Motor neuron (in vitro differentiated cells): ENCODE results near the gene TGFBR1. TPM values are rescaled to one million over a fixed set of nuclear protein-coding genes. Genes with fewer than 3 reads are reported as not detected.

ENCODE experiments used
- ATAC-seq, 8 experiments: fragments of 200-7000 bp; cut with Tn5 transposase; replicated peaks in 6 of 8; 2 replicates each; pipeline ENCODE4 v1.8.0; 2021; ENCODE audit warnings: mild to moderate bottlenecking in 8 of 8, moderate library complexity in 8 of 8
- H3K27ac ChIP-seq, 2 donors: fragments of 250-450 bp; sonication (Bioruptor Pico); 2 replicates each; pipeline ENCODE4 v1.9.0; 2021; ENCODE audit warnings: antibody characterized with exemption in 2 of 2, mild to moderate bottlenecking in 2 of 2, moderate library complexity in 1 of 2
- H3K4me1 ChIP-seq, 2 donors: fragments of 250-450 bp; sonication (Bioruptor Pico); replicated peaks in 1 of 2; 2 replicates each; pipeline ENCODE4 v1.6.1; 2021; ENCODE audit warnings: antibody characterized with exemption in 2 of 2, mild to moderate bottlenecking in 2 of 2, moderate library complexity in 1 of 2
- H3K4me3 ChIP-seq, 5 donors: fragments of 250-450 bp; sonication (Bioruptor Pico); 2 replicates each; pipeline ENCODE4 v1.9.0; 2021; ENCODE audit warnings: antibody characterized with exemption in 5 of 5, mild to moderate bottlenecking in 5 of 5, moderate library complexity in 4 of 5
- WGBS, 10 experiments: fragments of 450-650 bp; shearing (Covaris generic); methylation state at CpG; one replicate each; pipeline ENCODE4 v1.0.0; 2022; 5-methylcytosine and 5-hydroxymethylcytosine counted together
- in situ Hi-C, 9 experiments: fragments of 400-800 bp; cut with MboI; loops; one replicate each; pipeline ENCODE4 v1.15.0; 2021; ENCODE audit warnings: low sequenced_read_pairs in 9 of 9, low pct_unique_long_range_greater_than_20kb in 2 of 9; ENCODE audit not compliant: unreplicated experiment in 9 of 9
- total RNA-seq, 8 experiments: library from RNA; unstranded; fragments of 300-600 nt; gene quantifications; 2 replicates each; pipeline versions ENCODE4 v1.2.3 to v1.2.4, GENCODE V29; 2022

The TGFBR1 gene
- total RNA-seq, 8 experiments from 2014 or later, result 15.7 to 71.7 (median 33.8) TPM

- H3K4me3 ChIP-seq, result no peak overlapping the region
- no peak overlapping the region for H3K27ac ChIP-seq
- in situ Hi-C loops, result loop anchor here in 1 of 9 experiments (25.0 kb wide), 1 partner anchor 282 kb away; no protein-coding TSS in a partner anchor
- H3K4me1 ChIP-seq, result peaks cover 3 to 9% of the 10 kb centered on the region in 2 donors
- ATAC-seq, result no peak
- WGBS, 10 experiments, result 80 to 100% (median 93%) methylated on average over 1 to 7 of the region's 7 CpGs
These were observed 14.0 kb downstream of the TGFBR1 start for GRCh38 chr9:99118782-99119466.

- peaks cover 3 to 4% of the 10 kb centered on the region in 2 donors for H3K4me1 ChIP-seq
- no peak overlapping the region for H3K4me3 ChIP-seq
- ATAC-seq, result no peak
- in situ Hi-C loops, result loop anchor here in 1 of 9 experiments (25.0 kb wide), 1 partner anchor 283 kb away; no protein-coding TSS in a partner anchor
- H3K27ac ChIP-seq, result no peak overlapping the region
These were observed 15.2 kb downstream of the TGFBR1 start for GRCh38 chr9:99119976-99120655.

- 71 to 100% (median 100%) methylated on average over 1 of the region's 1 CpG; no CpG with 5 or more reads in 1 of the 10 experiments for WGBS, 10 experiments
- ATAC-seq, result no peak
- no peak overlapping the region for H3K27ac ChIP-seq
- in situ Hi-C loops, result loop anchor here in 1 of 9 experiments (25.0 kb wide), 1 partner anchor 284 kb away; no protein-coding TSS in a partner anchor
- no peak overlapping the region for H3K4me3 ChIP-seq
- no peaks in the 10 kb centered on the region for H3K4me1 ChIP-seq
These were observed 16.7 kb downstream of the TGFBR1 start for GRCh38 chr9:99121604-99122003.

- no peak for ATAC-seq
- Histone ChIP-seq H3K27ac (no peak overlapping the region), H3K4me3 (no peak overlapping the region), H3K4me1 (no peaks in the 10 kb centered on the region)
- in situ Hi-C loops, result loop anchor here in 5 of 9 experiments (25.0 kb wide), 3 partner anchors 137 to 287 kb away; no protein-coding TSS in a partner anchor
- WGBS, 10 experiments, result 78 to 100% (median 95%) methylated on average over 1 to 3 of the region's 3 CpGs; no CpG with 5 or more reads in 1 of the 10 experiments
These were observed 19.8 kb downstream of the TGFBR1 start for GRCh38 chr9:99124534-99125255.

- ATAC-seq, result no peak
- Histone ChIP-seq H3K4me1 (no peaks in the 10 kb centered on the region), H3K4me3 (no peak overlapping the region), H3K27ac (no peak overlapping the region)
- in situ Hi-C loops, result loop anchor here in 4 of 9 experiments (25.0 kb wide), 3 partner anchors 138 to 288 kb away; no protein-coding TSS in a partner anchor
- WGBS, 10 experiments, result 33 to 100% (median 86%) methylated on average over 1 of the region's 1 CpG; no CpG with 5 or more reads in 3 of the 10 experiments
These were observed 20.5 kb downstream of the TGFBR1 start for GRCh38 chr9:99125446-99125845.

GRCh38 chr9:99126312-99126711, 21.4 kb downstream of the TGFBR1 start:
- WGBS, 10 experiments, result 13 to 100% (median 86%) methylated on average over 1 to 2 of the region's 2 CpGs; no CpG with 5 or more reads in 2 of the 10 experiments
- in situ Hi-C loops, result loop anchor here in 4 of 9 experiments (25.0 kb wide), 3 partner anchors 139 to 289 kb away; no protein-coding TSS in a partner anchor
- Histone ChIP-seq H3K27ac (no peak overlapping the region), H3K4me3 (no peak overlapping the region), H3K4me1 (no peaks in the 10 kb centered on the region)
- no peak for ATAC-seq

- peak in 4 of 8 experiments; percentile 30 to 91 (median 63) for ATAC-seq
These were observed 22.6 kb downstream of the TGFBR1 start for GRCh38 chr9:99127356-99128132.

GRCh38 chr9:99128133-99128406, 23.2 kb downstream of the TGFBR1 start:
- Histone ChIP-seq H3K4me3 (no peak overlapping the region), H3K4me1 (peaks cover 0 to 4% of the 10 kb centered on the region in 2 donors), H3K27ac (no peak overlapping the region)
- WGBS, 10 experiments, result 83 to 100% (median 100%) methylated on average over 1 of the region's 1 CpG; no CpG with 5 or more reads in 3 of the 10 experiments
- no peak for ATAC-seq
- in situ Hi-C loops, result loop anchor here in 4 of 9 experiments (25.0 kb wide), 3 partner anchors 141 to 291 kb away; no protein-coding TSS in a partner anchor

More at GRCh38 chr9:99127356-99128132, 22.6 kb downstream of the TGFBR1 start:
- in situ Hi-C loops, result loop anchor here in 4 of 9 experiments (25.0 kb wide), 3 partner anchors 140 to 290 kb away; no protein-coding TSS in a partner anchor
- Histone ChIP-seq H3K4me3 (no peak overlapping the region), H3K27ac (no peak overlapping the region), H3K4me1 (no peaks in the 10 kb centered on the region)
- WGBS, 10 experiments, result 43 to 100% (median 90%) methylated on average over 1 to 3 of the region's 3 CpGs; no CpG with 5 or more reads in 5 of the 10 experiments

GRCh38 chr9:99129091-99129490, 24.2 kb downstream of the TGFBR1 start:
- Histone ChIP-seq H3K27ac (no peak overlapping the region), H3K4me3 (no peak overlapping the region), H3K4me1 (peaks cover 0 to 4% of the 10 kb centered on the region in 2 donors)
- 10 to 100% (median 67%) methylated on average over 1 of the region's 1 CpG; no CpG with 5 or more reads in 5 of the 10 experiments for WGBS, 10 experiments
- in situ Hi-C loops, result loop anchor here in 4 of 9 experiments (25.0 kb wide), 3 partner anchors 142 to 292 kb away; no protein-coding TSS in a partner anchor
- ATAC-seq, result no peak

- H3K4me3 ChIP-seq, result no peak overlapping the region
- WGBS, 10 experiments, result 29 to 100% (median 80%) methylated on average over 1 to 3 of the region's 3 CpGs; no CpG with 5 or more reads in 4 of the 10 experiments
- no peak overlapping the region for H3K27ac ChIP-seq
- peaks cover 0 to 7% of the 10 kb centered on the region in 2 donors for H3K4me1 ChIP-seq
- in situ Hi-C loops, result loop anchor here in 5 of 9 experiments (10.0 to 25.0 kb wide), 5 partner anchors 135 to 293 kb away; no protein-coding TSS in a partner anchor
- no peak for ATAC-seq
These were observed 25.2 kb downstream of the TGFBR1 start for GRCh38 chr9:99130069-99130468.

- in situ Hi-C loops, result loop anchor here in 5 of 9 experiments (10.0 to 25.0 kb wide), 5 partner anchors 138 to 296 kb away; no protein-coding TSS in a partner anchor
- Histone ChIP-seq H3K4me3 (no peak overlapping the region), H3K4me1 (peaks cover 0 to 7% of the 10 kb centered on the region in 2 donors), H3K27ac (no peak overlapping the region)
- WGBS, 10 experiments, result 0 to 100% (median 78%) methylated on average over 1 to 2 of the region's 2 CpGs
- no peak for ATAC-seq
These were observed 28.2 kb downstream of the TGFBR1 start for GRCh38 chr9:99133145-99133544.

GRCh38 chr9:99134893-99135341, 30.0 kb downstream of the TGFBR1 start:
- in situ Hi-C loops, result loop anchor here in 5 of 9 experiments (10.0 to 25.0 kb wide), 5 partner anchors 140 to 298 kb away; no protein-coding TSS in a partner anchor
- Histone ChIP-seq H3K4me1 (peaks cover 0 to 7% of the 10 kb centered on the region in 2 donors), H3K4me3 (no peak overlapping the region), H3K27ac (no peak overlapping the region)
- no peak for ATAC-seq
